Measurements from ENCODE around the gene DMAC2.
"Not testable (repeated sequence)": the region's sequence is repeated elsewhere in the genome, so short reads cannot be mapped to it uniquely, and the experiment has no call there.

The DMAC2 gene

GRCh38 chr19:41402010-41402409 is 37.7 kb downstream of the DMAC2 start:
- no peak for DNase-seq (ENCODE audit: low read depth in 1 of 2, low spot score in 1 of 2)

GRCh38 chr19:41401483-41401882 is 38.2 kb downstream of the DMAC2 start:
- DNase-seq (ENCODE audit: low read depth in 1 of 2, low spot score in 1 of 2) = no peak

- no peak for DNase-seq (ENCODE audit: low read depth in 1 of 2, low spot score in 1 of 2)
These were observed 40.2 kb downstream of the DMAC2 start for GRCh38 chr19:41399525-41399924.

- DNase-seq (ENCODE audit: low read depth in 1 of 2, low spot score in 1 of 2) = no peak
These were observed 40.6 kb downstream of the DMAC2 start for GRCh38 chr19:41399091-41399490.

GRCh38 chr19:41398598-41398997 is 41.1 kb downstream of the DMAC2 start:
- no peak for DNase-seq (ENCODE audit: low read depth in 1 of 2, low spot score in 1 of 2)

GRCh38 chr19:41398050-41398418 is 41.7 kb downstream of the DMAC2 start:
- no peak for DNase-seq (ENCODE audit: low read depth in 1 of 2, low spot score in 1 of 2)

GRCh38 chr19:41397086-41398049 is 42.3 kb downstream of the DMAC2 start, which contains the start of the genes BCKDHA and EXOSC5:
Gene BCKDHA, plus strand, starts transcription at chr19:41397818. Its CDS starts 10 bp downstream, at chr19:41397828.
Gene EXOSC5, minus strand, starts transcription at chr19:41397359. Its CDS starts 31 bp downstream, at chr19:41397328.
- DNase-seq (ENCODE audit: low read depth in 1 of 2, low spot score in 1 of 2) = peak; percentile 98 to 99

- DNase-seq (ENCODE audit: low read depth in 1 of 2, low spot score in 1 of 2) = no peak
These were observed 44.4 kb downstream of the DMAC2 start for GRCh38 chr19:41395355-41395754.

GRCh38 chr19:41392775-41393174 is 46.9 kb downstream of the DMAC2 start:
- no peak for DNase-seq (ENCODE audit: low read depth in 1 of 2, low spot score in 1 of 2)

GRCh38 chr19:41391618-41392017 is 48.1 kb downstream of the DMAC2 start:
- DNase-seq (ENCODE audit: low read depth in 1 of 2, low spot score in 1 of 2) = no peak

GRCh38 chr19:41386442-41386841 is 53.3 kb downstream of the DMAC2 start:
- DNase-seq (ENCODE audit: low read depth in 1 of 2, low spot score in 1 of 2) = no peak

- no peak for DNase-seq (ENCODE audit: low read depth in 1 of 2, low spot score in 1 of 2)
These were observed 55.4 kb downstream of the DMAC2 start for GRCh38 chr19:41384351-41384750.

- DNase-seq (ENCODE audit: low read depth in 1 of 2, low spot score in 1 of 2) = not testable (repeated sequence)
These were observed 58.2 kb downstream of the DMAC2 start for GRCh38 chr19:41381536-41381935.

Data from activated T-helper 1 cell treated with anti-CD3 and anti-CD28 coated beads, Interleukin-2, amount 50 U/mL, for 16 hours (primary cell).